H1 (cell line): ENCODE results near the gene MYRIP.

Source experiments
- BCL11A ChIP-seq, 2 experiments: IDR thresholded peaks; one replicate each; pipeline ENCODE4 v1.6.1; 2011; ENCODE audit warnings: low read depth in 2 of 2, low read length in 2 of 2, mild to moderate bottlenecking in 2 of 2
- CTCF ChIP-seq, 3 experiments: IDR thresholded peaks; 1 replicate in 2 of 3; 2 replicates in 1 of 3; pipeline versions ENCODE4 v1.5.1 to v1.6.1; 2011; ENCODE audit warnings: low read length in 3 of 3, mild to moderate bottlenecking in 3 of 3, inconsistent platforms in 2 of 3, low read depth in 1 of 3, moderate library complexity in 1 of 3; ENCODE audit not compliant: insufficient read depth in 1 of 3; ENCODE audit errors: control extremely low read depth in 1 of 3
- EP300 ChIP-seq, 2 experiments: IDR thresholded peaks; 1 replicate in 1 of 2; 2 replicates in 1 of 2; pipeline ENCODE4 v1.6.1; 2011 to 2012; ENCODE audit warnings: low read depth in 2 of 2, low read length in 2 of 2, mild to moderate bottlenecking in 2 of 2, borderline replicate concordance in 1 of 2, inconsistent platforms in 1 of 2, moderate library complexity in 1 of 2
- EZH2 ChIP-seq: fragments of 200-600 bp; sonication (generic); IDR thresholded peaks from 2 replicates; pipeline ENCODE4 v1.7.1; 2012; ENCODE audit warnings: low read depth, mild to moderate bottlenecking, moderate library complexity, low read length, inconsistent platforms; ENCODE audit not compliant: severe bottlenecking
- HDAC2 ChIP-seq, 2 experiments: fragments of 300-600 bp in 1 of 2; sonication (generic) in 1 of 2; IDR thresholded peaks; 2 replicates each; pipeline ENCODE4 v1.6.1; 2011 to 2012; ENCODE audit warnings: low read depth in 2 of 2, low read length in 2 of 2, mild to moderate bottlenecking in 2 of 2, moderate library complexity in 2 of 2, borderline replicate concordance in 1 of 2, inconsistent platforms in 1 of 2
- JUN ChIP-seq: IDR thresholded peaks from 2 replicates; pipeline ENCODE4 v1.6.1; 2011; ENCODE audit warnings: low read depth, mild to moderate bottlenecking, improper control_type of control experiment, low read length
- NRF1 ChIP-seq: IDR thresholded peaks from 2 replicates; pipeline ENCODE4 v1.6.1; 2011; ENCODE audit warnings: mild to moderate bottlenecking, low read depth, low read length, improper control_type of control experiment
- POLR2A ChIP-seq, 2 experiments: IDR thresholded peaks; 1 replicate in 1 of 2; 2 replicates in 1 of 2; pipeline ENCODE4 v1.6.1; 2011; ENCODE audit warnings: low read depth in 2 of 2, low read length in 2 of 2, mild to moderate bottlenecking in 2 of 2; ENCODE audit errors: control extremely low read depth in 1 of 2
- POLR2AphosphoS5 ChIP-seq: IDR thresholded peaks from 2 replicates; pipeline ENCODE4 v1.6.1; 2011; ENCODE audit warnings: low read depth, low read length
- SIRT6 ChIP-seq: IDR thresholded peaks from one replicate; pipeline ENCODE4 v1.7.1; 2012; ENCODE audit warnings: low read length, inconsistent platforms
- SP2 ChIP-seq: IDR thresholded peaks from 2 replicates; pipeline ENCODE4 v1.6.1; 2012; ENCODE audit warnings: mild to moderate bottlenecking, low read length, inconsistent platforms
- SRF ChIP-seq: IDR thresholded peaks from 2 replicates; pipeline ENCODE4 v1.6.1; 2011; ENCODE audit warnings: mild to moderate bottlenecking, low read depth, low read length, moderate library complexity
- TCF12 ChIP-seq: IDR thresholded peaks from 2 replicates; pipeline ENCODE4 v1.6.1; 2011; ENCODE audit warnings: low read depth, mild to moderate bottlenecking, low read length
- YY1 ChIP-seq: IDR thresholded peaks from 2 replicates; pipeline ENCODE4 v1.6.1; 2011; ENCODE audit warnings: low read depth, mild to moderate bottlenecking, low read length

DNA sequence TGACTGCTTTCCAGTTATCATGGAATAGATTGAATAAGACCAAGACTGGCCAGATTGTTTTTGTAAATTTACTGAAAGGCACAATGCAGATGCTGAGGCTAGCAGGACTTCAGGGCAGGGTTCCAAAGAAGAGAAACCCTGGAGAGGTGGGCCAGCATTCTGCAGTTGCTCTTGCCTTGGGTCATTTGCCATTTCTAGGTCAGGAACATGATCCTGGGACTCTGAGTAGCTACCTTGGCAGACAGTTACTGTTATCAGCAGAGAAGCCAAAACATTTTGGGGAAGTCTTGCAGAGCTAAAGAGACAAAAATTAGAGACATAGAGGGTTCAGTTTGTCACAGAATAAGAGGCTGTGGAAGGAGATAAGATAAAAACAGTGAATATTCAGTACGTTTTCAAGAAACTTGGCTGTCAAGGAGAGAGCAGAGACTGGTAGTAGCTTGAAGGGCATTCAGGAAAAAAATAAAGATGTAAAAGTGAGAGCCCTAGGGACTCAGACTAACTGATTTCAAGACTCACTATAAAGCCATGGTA lies 46.8 kb upstream of the MYRIP start:
- TF ChIP-seq POLR2AphosphoS5: no peak
- TF ChIP-seq POLR2A (IDR thresholded peaks at IDR 0.05; ENCODE audit: control extremely low read depth in 1 of 2, low read depth in 2 of 2, low read length in 2 of 2): no peak
- TF ChIP-seq CTCF (IDR thresholded peaks at IDR 0.05; ENCODE audit: control extremely low read depth in 1 of 3, insufficient read depth in 1 of 3, low read depth in 1 of 3, low read length in 3 of 3): no peak
- TF ChIP-seq JUN: no peak
- TF ChIP-seq EP300 (IDR thresholded peaks at IDR 0.05; ENCODE audit: borderline replicate concordance in 1 of 2, low read depth in 2 of 2, low read length in 2 of 2): no peak
- TF ChIP-seq SRF: no peak
- no peak for TF ChIP-seq NRF1
- no peak for TF ChIP-seq TCF12
- no peak for TF ChIP-seq BCL11A (IDR thresholded peaks at IDR 0.05; ENCODE audit: low read depth in 2 of 2, low read length in 2 of 2)
- no peak for TF ChIP-seq HDAC2 (IDR thresholded peaks at IDR 0.05; ENCODE audit: borderline replicate concordance in 1 of 2, low read depth in 2 of 2, low read length in 2 of 2)
- no peak for TF ChIP-seq SIRT6
- TF ChIP-seq EZH2: no peak
- no peak for TF ChIP-seq SP2
- TF ChIP-seq YY1: no peak
